Fibroblast of peridontal ligament (primary cell): ENCODE measurements around the gene PRR14L.
A peak's percentile ranks its signal among the peaks of the same experiment; 100 is the strongest.
"Not testable (repeated sequence)": the region's sequence is repeated elsewhere in the genome, so short reads cannot be mapped to it uniquely, and the experiment has no call there.

Source experiments
- DNase-seq: peaks from one replicate; pipeline ENCODE4 v3.0.0-alpha.2; 2010; ENCODE audit errors: extremely low read depth

The PRR14L gene

DNA sequence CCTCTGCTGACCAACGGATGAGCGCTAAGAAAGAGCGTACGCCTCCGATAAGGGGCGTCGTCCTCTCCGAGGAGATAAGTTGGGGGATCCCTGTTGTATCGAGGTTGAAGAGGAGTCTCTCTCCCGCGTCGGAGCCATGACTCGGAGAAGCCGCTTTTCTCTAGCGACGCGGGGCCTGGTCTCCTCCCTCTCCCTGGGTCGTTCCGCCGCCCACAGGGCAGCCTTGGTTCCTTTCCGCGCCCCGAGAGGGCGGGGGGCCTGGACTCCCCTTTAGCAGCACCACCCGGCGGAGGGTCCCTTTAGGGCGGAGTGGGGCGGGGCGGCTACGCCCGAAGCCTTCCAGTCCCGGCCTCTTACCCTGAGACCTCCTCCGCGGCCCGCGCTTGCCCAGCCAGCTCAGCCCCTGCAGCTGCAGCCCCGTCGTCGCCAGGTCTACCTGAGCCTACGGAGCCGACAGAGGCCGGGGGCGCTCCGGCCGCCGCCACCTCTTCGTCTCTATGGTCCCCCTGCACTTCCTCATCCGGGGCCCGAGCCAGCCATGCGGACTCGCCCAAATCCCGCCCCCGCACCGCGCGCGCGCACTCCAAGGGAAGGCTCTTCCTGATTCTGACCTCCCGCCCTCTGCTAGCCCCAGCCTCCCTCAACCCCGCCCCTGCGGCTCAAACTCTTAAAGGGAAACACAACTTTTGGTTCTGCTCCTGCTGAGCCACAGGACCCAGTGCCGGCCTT lies at the start of gene PRR14L:
PRR14L (minus strand) TSS at position 497 of the 729 bp plus-strand sequence. CDS start 11,272 bp downstream, outside the sequence.
- DNase-seq = peak; percentile 87

DNA sequence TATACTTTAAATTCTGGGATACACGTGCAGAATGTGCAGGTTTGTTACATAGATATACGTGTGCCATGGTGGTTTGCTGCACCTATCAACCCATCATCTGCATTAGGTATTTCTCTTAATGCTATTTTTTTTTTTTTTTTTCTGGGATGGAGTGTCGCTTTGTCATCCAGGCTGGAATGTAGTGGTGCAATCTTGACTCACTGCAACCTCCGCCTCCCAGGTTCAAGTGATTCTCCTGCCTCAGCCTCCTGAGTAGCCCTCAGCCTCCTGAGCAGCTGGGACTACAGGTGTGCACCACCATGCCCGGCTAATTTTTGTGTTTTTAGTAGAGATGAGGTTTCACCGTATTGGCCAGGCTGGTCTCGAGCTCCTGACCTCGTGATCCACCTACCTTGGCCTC lies 49.4 kb upstream of the PRR14L start:
- DNase-seq = not testable (repeated sequence)

DNA sequence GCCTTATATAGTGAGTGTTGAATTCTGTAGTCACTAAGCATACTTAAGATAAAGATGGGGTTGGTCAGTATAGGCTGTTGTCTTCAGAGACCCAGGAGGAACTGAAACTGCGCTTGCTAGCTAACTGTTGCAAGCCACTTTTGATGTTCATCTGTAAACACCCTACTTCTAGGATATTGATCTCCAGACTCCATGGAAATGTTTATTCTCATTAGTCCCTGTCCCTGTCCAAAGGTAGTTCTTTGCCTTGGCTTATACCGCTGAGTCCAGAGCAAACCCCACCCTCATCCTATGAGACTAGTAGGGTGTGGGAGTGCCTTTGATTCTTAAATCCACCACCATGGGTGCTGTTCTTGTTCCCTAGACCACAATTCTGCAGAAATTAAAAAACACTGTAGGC lies 40.3 kb upstream of the PRR14L start:
- DNase-seq = no peak

DNA sequence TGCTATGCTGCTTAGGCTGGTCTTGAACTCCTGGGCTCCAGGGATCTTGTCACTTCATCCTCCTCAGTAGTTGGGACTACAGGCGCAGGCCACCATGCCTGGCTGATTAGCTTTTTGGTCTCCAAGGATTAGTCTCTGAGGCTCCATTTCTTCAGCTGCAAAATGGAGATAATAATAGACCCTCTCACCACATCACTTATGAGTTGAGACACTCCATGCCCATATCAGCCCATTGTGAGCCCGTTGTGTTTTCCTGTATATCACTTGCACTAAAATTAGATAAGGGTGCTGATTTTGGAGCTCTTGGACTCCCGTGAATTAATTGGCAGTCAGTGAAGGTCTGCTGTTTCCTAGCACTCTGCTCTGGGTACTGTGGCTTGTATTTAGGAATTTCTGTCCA lies 39.9 kb upstream of the PRR14L start:
- DNase-seq = no peak

DNA sequence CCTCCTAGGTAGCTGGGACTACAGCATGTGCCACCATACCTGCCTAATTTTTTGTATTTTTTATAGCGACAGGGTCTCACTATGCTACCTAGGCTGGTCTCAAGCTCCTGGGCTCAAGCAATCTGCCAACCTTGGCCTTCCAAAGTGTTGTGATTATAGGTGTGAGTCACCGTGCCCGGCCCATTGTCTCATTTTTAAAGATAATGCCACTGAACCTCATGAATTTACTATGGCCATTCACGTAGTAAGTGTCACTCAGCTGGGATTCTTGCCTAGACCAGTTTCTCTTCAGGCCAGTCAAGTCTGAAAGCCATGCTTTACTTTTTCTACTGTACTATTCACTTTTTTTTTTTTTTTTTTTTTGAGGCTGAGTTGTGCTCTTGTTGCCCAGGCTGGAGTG lies 26.3 kb upstream of the PRR14L start:
- DNase-seq = no peak

DNA sequence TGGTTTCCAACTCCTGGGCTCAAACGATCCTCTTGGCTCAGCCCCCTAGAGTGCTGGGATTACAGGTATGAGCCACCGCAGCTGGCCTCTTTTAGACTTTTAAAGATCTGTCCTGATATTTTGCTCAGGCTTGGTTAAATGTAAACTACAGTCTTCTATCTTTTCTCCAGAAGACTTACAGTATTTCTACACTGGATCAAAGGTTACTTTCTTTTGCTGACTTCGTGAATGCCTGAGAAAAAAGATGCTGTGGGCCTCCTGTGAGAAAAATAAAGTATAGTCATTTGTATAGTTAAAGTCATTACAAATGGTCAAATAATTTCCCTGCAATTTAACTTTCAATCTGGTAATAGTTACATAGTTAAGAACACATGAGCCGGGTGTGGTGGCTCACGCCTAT lies 23.5 kb upstream of the PRR14L start:
- no peak for DNase-seq

DNA sequence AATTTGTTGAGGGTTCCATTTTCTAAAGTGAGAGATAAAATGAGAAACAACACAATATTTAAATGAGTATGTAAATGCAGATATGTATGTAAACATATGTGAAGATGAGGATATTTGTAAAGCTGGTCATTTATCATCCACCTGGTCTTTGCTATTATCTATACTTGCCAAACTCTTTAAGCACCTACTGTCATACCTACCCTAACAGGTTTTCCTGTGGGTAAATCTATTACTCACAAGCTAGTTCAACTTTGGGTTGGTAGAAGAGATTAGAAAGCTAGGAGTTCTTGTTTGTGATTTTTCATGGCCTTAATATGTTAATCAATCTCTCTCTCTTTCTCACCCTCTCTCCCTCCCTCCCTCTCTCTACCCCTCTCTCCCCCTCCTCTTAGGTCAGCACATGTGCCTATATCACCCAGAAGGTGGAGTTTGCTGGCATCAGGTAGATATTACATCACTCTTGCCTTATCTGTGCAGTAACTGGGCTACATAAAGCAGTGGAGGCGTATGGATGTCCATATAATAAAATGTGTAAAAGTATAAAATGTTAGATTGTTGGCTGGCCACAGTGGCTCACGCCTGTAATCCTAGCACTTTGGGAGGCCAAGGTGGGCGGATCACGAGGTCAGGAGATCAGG lies 18.6 kb upstream of the PRR14L start:
- no peak for DNase-seq

DNA sequence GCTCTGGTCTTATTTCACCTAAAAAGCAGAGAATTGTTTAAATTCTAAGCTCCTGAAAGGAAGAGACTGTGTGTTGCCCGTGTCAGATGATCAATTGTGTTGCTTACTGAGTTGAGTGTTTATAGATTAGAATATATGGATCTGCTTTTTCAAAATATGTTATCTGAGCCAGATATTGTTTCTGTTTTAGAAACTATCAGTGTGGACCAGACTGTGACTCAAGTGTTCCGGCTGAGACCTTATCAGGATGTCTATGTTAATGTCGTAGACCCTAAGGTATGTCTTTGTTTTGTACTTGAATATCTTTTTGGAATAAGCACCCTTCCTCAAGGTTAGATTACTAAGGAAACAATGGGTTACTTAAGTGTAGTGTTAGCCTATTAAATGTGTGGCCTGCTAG lies 14.9 kb upstream of the PRR14L start:
- no peak for DNase-seq

DNA sequence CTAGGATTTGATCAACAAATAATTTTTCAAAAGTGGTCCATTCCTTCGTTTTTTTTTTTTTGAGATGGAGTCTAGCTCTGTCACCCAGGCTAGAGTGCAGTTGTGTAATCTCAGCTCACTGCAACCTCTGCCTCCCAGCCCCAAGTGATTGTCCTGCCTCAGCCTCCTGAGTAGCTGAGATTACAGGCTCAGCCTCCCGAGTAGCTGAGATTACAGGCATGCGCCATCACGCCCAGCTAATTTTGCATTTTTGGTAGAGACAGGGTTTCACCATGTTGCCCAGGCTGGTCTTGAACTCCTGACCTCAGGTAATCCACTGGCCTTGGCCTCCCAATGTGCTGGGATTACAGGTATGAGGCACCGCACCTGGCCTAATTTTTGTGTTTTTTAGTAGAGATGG lies 8.9 kb upstream of the PRR14L start:
- DNase-seq = not testable (repeated sequence)

DNA sequence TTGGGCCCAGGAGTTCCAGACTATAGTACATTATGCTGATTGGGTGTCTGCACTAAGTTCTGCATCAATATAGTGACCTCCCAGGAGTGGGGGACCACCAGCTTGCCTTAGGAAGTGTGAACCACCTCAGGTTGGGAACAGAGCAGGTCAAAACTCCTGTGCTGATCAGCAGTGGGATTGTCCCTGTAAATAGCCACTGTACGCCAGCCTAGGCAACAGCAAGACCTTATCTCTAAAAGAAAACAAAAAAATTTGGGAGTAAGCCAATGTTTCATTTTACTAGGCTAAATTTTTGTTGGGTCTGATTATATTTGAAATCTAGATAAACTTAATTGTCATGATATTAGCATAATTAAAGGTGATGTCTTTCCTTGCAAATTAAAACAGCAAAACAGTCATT lies 7.3 kb upstream of the PRR14L start:
- DNase-seq = no peak

DNA sequence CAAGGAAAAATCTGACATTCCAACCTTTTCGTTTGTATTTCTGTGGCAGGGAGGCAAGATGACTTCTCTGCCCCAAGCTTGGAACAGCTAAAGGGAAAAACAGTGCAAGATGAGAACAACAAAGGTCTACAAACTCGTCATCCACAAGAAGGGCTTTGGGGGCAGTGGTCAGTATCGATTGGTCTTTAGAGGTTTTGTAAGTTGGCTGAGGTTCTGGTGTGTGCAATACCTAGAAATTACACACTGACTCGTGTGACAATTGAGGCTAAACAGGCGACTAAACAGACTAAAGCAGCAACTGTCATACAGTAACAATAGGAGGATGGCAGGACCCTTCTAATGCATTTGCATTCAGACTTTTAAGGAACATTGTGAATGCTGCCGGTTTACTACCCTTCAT lies 4.9 kb upstream of the PRR14L start:
- peak; percentile 25 for DNase-seq

DNA sequence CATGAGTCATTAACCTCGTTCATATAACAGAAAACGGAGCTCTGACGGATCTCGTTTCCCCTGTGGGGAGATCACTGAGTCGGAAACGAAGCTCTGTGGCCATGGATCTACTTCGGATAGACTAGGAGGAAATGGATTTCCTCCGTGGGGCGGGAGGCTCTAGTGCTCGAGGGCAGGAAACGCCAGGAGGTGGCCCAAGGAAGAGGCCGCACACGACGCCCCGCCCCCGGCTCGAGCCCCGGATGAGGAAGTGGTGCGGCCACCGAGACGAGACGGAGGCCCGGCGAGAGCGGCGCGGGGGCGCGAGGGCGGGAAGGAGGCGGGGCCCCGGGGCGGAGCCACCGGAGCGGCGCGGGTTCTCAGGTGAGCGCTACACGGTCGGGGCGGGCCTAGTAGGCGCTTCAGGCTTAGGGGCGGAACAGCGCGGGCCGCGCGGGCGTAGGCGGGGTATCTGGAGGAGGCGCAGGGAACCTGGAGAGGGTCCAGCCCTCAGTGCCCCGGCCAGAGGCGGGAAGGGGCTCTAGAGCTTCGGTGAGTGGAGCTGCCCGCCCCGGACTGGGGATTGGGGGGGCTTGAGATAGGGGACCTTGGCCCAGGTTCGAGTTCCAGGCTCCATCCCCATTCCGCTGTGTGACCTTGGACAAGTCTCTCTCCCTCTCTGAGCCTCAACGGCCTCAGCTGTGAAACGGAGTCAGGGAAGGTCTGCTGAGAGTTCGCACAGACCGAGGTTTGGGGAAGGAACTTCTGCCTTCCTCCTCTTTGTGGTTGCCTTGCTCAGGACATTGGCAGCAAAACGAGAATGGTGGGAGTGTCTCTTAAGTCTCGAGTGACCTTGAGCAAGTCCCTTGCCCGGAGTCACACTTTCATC lies 3.9 kb upstream of the PRR14L start, which contains the start of gene DEPDC5:
DEPDC5 (plus strand) TSS at position 386 of the 868 bp plus-strand sequence. CDS start 903 bp downstream, outside the sequence.
- DNase-seq = peak; percentile 84

DNA sequence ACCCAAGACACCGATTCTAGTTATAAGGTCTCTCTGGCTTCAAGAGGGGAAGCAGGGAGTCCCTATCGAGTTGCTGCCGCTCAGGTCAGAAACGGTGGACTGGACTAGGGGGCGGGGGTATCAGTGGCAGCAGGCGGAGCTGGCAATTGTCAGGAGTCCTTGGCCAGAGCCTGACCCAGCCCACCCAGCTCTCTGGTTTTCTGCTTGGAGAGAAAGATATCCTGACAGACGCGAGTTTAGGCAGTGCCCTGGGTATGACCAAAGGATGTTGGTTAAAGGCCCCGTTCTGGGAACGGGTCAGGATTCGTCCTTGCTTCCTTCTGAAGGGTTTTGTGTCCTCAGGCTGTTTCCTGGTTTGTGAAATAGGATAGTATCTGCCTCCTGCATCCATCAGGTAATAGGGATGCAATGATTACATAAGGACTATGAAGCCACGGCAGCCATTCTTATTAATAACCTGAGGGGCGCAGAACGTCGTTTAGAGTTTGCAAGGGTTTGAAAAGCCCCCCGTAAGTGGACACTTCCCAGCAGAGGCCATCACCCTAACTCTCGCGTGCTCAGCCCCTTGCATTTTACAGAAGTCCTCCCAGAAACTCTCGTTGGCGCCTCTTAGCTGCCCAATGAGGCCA lies 3.2 kb upstream of the PRR14L start:
- no peak for DNase-seq

DNA sequence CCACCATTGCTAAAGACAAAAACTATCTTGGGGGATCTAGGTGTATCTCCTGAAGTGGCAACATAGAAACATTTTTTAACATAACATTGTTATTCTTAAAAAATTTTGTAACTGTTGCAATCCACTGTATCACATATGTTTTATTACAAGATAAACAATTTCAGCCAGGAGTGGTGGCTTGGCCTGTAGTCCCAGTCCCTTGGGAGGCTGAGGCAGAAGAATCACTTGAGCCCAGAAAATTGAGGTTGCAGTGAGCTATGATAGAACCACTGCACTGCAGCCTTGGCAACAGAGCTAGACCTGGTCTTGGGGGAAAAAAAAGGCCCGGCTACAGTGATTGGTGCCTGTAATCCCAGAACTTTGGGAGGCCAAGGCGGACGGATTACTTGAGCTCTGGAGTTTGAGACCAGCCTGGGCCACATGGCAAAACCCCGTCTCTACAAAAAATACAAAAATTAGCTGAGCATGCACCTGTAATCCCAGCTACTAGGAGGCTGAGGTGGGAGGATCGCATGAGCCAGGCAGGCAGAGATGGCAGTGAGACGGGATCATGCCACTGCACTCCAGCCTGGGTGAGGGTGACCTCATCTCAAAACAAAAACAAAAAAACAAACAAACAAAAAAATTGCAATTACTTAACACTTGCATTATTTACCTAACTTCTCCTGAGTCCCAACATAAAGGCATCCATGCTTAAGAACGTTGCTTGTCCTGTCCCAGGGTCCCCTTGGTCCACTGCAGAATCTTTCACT lies 2.3 kb upstream of the PRR14L start:
- peak; percentile 19 for DNase-seq

DNA sequence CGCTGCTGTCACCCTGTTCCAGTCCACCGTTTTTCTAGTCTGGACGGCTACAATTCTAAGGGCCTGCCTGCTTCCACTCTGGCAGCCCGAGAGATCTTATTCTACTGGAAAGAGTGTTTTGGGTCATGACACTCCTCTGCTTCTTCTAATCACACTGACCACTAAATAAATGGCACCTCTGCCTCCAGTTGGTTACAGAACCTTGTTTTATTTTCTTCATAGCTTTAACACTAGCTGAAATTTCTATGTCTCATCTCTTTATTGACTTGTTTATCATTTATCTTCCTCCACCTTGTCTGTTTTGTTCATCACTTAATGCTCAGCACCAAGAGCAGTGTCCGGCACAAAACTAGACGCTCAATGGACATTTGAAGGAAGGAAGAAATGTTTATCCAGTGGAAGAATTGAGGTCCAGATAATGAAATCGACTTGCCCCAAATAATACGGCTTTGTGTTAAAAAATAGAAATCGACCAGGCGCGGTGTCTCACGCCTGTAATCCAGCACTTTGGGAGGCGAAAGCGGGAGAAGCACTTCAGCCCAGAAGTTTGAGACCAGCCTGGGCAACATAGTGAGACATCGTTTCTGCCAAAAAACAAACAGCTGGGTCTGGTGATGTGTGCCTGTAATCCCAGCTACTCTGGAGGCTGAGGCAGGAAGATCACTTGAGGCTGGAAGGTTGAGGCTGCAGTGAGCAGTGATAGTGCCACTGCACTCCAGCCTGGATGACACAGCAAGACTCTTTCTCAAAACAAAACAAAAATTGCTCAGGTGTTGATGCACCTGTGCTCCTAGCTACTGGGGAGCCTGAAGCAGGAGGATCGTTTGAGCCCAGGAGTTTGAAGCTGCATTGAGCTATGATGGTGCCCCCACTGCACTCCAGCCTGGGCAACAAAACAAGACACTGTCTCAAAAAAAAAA lies 693 bp upstream of the PRR14L start:
- no peak for DNase-seq

DNA sequence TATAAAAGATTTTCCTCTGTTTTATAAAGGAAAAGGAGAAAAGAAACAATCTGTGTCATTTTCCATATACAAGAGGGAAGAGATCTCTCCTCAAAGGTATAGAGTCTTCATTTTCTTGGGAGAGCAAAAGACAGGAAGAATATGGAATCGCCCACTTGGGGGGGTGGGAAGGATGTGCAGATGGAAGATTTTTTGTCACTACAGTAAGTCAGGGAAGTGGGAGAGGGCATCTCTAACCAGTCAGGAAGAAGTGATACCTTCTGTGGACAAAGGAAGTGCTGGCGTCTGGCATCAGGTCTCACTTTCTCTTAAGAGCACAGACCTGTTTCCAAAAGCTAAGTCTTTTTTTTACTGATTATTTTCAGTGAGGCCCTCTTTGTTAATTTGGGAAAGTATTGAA lies 1.4 kb downstream of the PRR14L start:
- no peak for DNase-seq

DNA sequence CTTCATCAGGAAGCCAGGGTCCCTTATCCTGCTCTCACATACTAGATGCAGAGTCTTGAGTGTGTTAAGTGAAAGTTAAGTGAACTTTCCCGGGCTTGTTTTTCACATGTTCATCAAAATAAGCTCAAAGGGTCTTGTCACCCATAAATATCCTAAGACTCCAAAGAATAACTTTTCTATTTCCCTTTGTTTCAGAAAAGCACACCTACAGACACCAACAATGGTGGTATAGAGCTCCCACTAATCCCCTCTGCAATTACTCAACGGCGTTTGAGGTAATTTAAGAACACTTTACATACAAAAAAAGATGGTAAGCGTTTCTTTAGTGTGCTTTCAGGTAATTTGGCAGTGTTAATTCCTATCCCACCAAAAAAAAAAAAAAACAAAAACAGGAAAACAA lies 2.5 kb downstream of the PRR14L start:
- no peak for DNase-seq

DNA sequence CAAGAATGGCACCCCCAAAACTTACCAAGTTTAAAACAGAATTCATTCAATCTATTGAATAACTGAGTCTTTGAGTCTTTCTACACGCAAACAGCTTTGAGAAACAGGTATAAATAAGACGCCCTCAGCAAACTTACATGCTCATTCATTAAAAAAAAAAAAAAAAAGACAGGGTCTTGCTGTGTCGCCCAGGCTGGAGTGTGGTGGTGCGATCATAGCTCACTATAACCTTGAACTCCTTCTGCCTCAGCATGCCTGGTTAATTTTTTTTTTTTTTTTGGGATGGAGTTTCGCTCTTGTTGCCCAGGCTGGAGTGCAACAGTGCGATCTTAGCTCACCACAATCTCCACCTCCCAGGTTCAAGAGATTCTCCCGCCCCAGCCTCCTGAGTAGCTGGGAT lies 6.1 kb downstream of the PRR14L start:
- no peak for DNase-seq

DNA sequence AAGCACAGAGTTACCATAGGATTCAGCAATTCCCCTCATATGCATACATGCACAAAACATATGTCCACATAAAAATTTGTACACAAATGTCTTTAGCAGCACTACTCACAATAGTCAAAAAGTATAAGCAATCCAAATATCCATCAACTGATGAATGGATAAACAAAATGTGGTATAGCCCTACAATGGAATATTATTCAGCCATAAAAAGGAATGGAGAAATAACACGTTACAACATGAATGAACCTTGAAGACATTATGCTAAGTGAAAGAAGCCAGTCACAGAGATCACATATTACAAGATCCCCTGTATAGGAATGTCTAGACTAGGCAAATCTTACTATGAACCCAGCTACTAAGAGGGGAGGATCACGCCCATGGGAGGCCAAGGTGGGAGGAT lies 7.2 kb downstream of the PRR14L start:
- DNase-seq = no peak

DNA sequence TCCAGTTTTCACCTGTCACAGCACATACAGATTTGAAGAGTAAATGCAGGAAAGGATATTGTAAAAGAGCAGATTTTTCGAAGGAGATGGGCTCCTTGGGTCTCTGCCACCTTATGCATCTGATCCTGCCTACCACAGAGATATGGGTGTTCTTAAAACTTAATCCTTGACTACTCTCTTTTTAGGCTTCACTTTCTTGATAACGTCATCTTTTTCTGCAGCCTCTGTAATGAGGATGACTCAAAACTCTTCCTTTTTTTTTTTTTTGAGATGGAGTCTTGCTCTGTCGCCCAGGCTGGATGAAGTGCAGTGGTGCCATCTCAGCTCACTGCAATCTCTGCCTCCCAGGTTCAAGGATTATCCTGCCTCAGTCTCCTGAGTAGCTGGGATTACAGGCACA lies 7.8 kb downstream of the PRR14L start:
- DNase-seq = no peak
